SK-N-SH treated with all-trans-retinoic acid at 6 μM for 48 hours (cell line): Measurements from ENCODE around the gene KCNN4.

Source experiments
- ATAC-seq: fragments of 200-7000 bp; cut with Tn5 transposase; 3 replicates; pipeline ENCODE4 v1.9.1; 2020; ENCODE audit warnings: mild to moderate bottlenecking, moderate library complexity
- BACH2 ChIP-seq: fragments of 250-450 bp; sonication (Bioruptor Pico); IDR thresholded peaks from 2 replicates; pipeline ENCODE4 v1.9.0; 2021; ENCODE audit warnings: mild to moderate bottlenecking, borderline replicate concordance
- CREB5 ChIP-seq: fragments of 250-450 bp; sonication (Bioruptor Pico); IDR thresholded peaks from 2 replicates; pipeline ENCODE4 v1.5.1; 2020; ENCODE audit warnings: low read depth, mild to moderate bottlenecking, moderate library complexity
- CSDC2 ChIP-seq: fragments of 250-450 bp; sonication (Bioruptor Pico); IDR thresholded peaks from 2 replicates; pipeline ENCODE4 v1.5.0; 2020; ENCODE audit warnings: mild to moderate bottlenecking, moderate library complexity
- ESRRG ChIP-seq: fragments of 250-450 bp; sonication (Bioruptor Pico); IDR thresholded peaks from 2 replicates; pipeline ENCODE4 v1.6.1; 2021; ENCODE audit warnings: mild to moderate bottlenecking
- ISL1 ChIP-seq: fragments of 250-450 bp; sonication (Bioruptor Pico); IDR thresholded peaks from 2 replicates; pipeline ENCODE4 v2.1.2; 2022; ENCODE audit warnings: mild to moderate bottlenecking, moderate library complexity
- OSR1 ChIP-seq: fragments of 250-450 bp; sonication (Bioruptor Pico); IDR thresholded peaks from 2 replicates; pipeline ENCODE4 v1.8.0; 2022; ENCODE audit warnings: moderate library complexity, mild to moderate bottlenecking, inconsistent platforms
- PATZ1 ChIP-seq: fragments of 250-450 bp; sonication (Bioruptor Pico); IDR thresholded peaks from 2 replicates; pipeline ENCODE4 v1.8.0; 2020; ENCODE audit warnings: mild to moderate bottlenecking, moderate library complexity, borderline replicate concordance
- POU6F1 ChIP-seq: fragments of 250-450 bp; sonication (Bioruptor Pico); IDR thresholded peaks from 2 replicates; pipeline ENCODE4 v1.8.0; 2021; ENCODE audit warnings: low read depth, mild to moderate bottlenecking, moderate library complexity, borderline replicate concordance
- PPARA ChIP-seq: fragments of 250-450 bp; sonication (Bioruptor Pico); IDR thresholded peaks from 2 replicates; pipeline ENCODE4 v1.5.0; 2020; ENCODE audit warnings: mild to moderate bottlenecking, borderline replicate concordance
- SNAI2 ChIP-seq: fragments of 250-450 bp; sonication (Bioruptor Pico); IDR thresholded peaks from 2 replicates; pipeline ENCODE4 v1.5.0; 2020; ENCODE audit warnings: mild to moderate bottlenecking, moderate library complexity
- TCF4 ChIP-seq: fragments of 250-450 bp; sonication (Bioruptor Pico); IDR thresholded peaks from 2 replicates; pipeline ENCODE4 v1.8.0; 2021; ENCODE audit warnings: mild to moderate bottlenecking, moderate library complexity, borderline replicate concordance
- TOX ChIP-seq: fragments of 250-450 bp; sonication (Bioruptor Pico); IDR thresholded peaks from 2 replicates; pipeline ENCODE4 v1.8.0; 2021; ENCODE audit warnings: mild to moderate bottlenecking, moderate library complexity, borderline replicate concordance
- ZC3H10 ChIP-seq: fragments of 250-450 bp; sonication (Bioruptor Pico); IDR thresholded peaks from 2 replicates; pipeline ENCODE4 v1.5.1; 2021; ENCODE audit warnings: mild to moderate bottlenecking, moderate library complexity
- ZNF70 ChIP-seq: fragments of 450-650 bp; formaldehyde crosslinking; IDR thresholded peaks from 2 replicates; pipeline ENCODE4 v1.5.0; 2020; ENCODE audit warnings: mild to moderate bottlenecking, moderate library complexity
- ZNF8 ChIP-seq: fragments of 450-650 bp; formaldehyde crosslinking; IDR thresholded peaks from 2 replicates; pipeline ENCODE4 v1.5.0; 2020; ENCODE audit warnings: mild to moderate bottlenecking, moderate library complexity
- TF ChIP-seq, protein P1 (sequence below): fragments of 250-450 bp; sonication (Bioruptor Pico); IDR thresholded peaks from 2 replicates; pipeline ENCODE4 v1.5.1; 2021; ENCODE audit warnings: mild to moderate bottlenecking, moderate library complexity
- TF ChIP-seq, protein P2 (sequence below): fragments of 250-450 bp; sonication (Bioruptor Pico); IDR thresholded peaks from 2 replicates; pipeline ENCODE4 v1.5.0; 2020; ENCODE audit warnings: mild to moderate bottlenecking, moderate library complexity

The KCNN4 gene

GRCh38 chr19:43798546-43799409 lies 18.0 kb upstream of the KCNN4 start:
- ATAC-seq: peak; percentile 71
- TF ChIP-seq ZNF70 (CRISPR knock-in tag) (no peak), TCF4 (CRISPR knock-in tag) (no peak), POU6F1 (no peak), ISL1 (no peak), OSR1 (CRISPR knock-in tag) (no peak), PATZ1 (CRISPR knock-in tag) (no peak), ESRRG (CRISPR knock-in tag) (no peak), BACH2 (CRISPR knock-in tag) (no peak), ZC3H10 (CRISPR knock-in tag) (no peak), TOX (CRISPR knock-in tag) (no peak), ZNF8 (CRISPR knock-in tag) (no peak), SNAI2 (CRISPR knock-in tag) (no peak), CREB5 (CRISPR knock-in tag) (no peak), PPARA (CRISPR knock-in tag) (no peak), CSDC2 (CRISPR knock-in tag) (no peak)
- TF ChIP-seq, protein P1, sequence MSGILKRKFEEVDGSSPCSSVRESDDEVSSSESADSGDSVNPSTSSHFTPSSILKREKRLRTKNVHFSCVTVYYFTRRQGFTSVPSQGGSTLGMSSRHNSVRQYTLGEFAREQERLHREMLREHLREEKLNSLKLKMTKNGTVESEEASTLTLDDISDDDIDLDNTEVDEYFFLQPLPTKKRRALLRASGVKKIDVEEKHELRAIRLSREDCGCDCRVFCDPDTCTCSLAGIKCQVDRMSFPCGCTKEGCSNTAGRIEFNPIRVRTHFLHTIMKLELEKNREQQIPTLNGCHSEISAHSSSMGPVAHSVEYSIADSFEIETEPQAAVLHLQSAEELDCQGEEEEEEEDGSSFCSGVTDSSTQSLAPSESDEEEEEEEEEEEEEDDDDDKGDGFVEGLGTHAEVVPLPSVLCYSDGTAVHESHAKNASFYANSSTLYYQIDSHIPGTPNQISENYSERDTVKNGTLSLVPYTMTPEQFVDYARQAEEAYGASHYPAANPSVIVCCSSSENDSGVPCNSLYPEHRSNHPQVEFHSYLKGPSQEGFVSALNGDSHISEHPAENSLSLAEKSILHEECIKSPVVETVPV (CRISPR knock-in tag): no peak
- TF ChIP-seq, protein P2, sequence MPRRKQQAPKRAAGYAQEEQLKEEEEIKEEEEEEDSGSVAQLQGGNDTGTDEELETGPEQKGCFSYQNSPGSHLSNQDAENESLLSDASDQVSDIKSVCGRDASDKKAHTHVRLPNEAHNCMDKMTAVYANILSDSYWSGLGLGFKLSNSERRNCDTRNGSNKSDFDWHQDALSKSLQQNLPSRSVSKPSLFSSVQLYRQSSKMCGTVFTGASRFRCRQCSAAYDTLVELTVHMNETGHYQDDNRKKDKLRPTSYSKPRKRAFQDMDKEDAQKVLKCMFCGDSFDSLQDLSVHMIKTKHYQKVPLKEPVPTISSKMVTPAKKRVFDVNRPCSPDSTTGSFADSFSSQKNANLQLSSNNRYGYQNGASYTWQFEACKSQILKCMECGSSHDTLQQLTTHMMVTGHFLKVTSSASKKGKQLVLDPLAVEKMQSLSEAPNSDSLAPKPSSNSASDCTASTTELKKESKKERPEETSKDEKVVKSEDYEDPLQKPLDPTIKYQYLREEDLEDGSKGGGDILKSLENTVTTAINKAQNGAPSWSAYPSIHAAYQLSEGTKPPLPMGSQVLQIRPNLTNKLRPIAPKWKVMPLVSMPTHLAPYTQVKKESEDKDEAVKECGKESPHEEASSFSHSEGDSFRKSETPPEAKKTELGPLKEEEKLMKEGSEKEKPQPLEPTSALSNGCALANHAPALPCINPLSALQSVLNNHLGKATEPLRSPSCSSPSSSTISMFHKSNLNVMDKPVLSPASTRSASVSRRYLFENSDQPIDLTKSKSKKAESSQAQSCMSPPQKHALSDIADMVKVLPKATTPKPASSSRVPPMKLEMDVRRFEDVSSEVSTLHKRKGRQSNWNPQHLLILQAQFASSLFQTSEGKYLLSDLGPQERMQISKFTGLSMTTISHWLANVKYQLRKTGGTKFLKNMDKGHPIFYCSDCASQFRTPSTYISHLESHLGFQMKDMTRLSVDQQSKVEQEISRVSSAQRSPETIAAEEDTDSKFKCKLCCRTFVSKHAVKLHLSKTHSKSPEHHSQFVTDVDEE: no peak

- no peak for TF ChIP-seq ZNF70 (CRISPR knock-in tag)
- ATAC-seq: no peak; the same call in 2 of the 3 replicates
Observed at GRCh38 chr19:43798026-43798545, 17.3 kb upstream of the KCNN4 start.

- ATAC-seq: no peak
- TF ChIP-seq PATZ1 (CRISPR knock-in tag) (no peak), CSDC2 (CRISPR knock-in tag) (no peak)
- TF ChIP-seq, protein P2: no peak
Observed at GRCh38 chr19:43797556-43797955, 16.8 kb upstream of the KCNN4 start.
